GM23338 (cell line): ENCODE data around the gene RPLP1. TPM values are rescaled to one million over a fixed set of nuclear protein-coding genes. Genes with fewer than 3 reads are reported as not detected.

Experiments used
- ATAC-seq: fragments of 200-7000 bp; cut with Tn5 transposase; 3 replicates; pipeline ENCODE4 v1.9.1; 2020
- DNase-seq: peaks from one replicate; pipeline ENCODE4 v3.0.0-alpha.2; 2015; ENCODE audit warnings: low spot score
- H2AFZ ChIP-seq: fragments of 200-600 bp; sonication (generic); 2 replicates; pipeline ENCODE4 v1.8.0; 2016; ENCODE audit warnings: antibody characterized with exemption, mild to moderate bottlenecking, moderate library complexity
- H3F3A ChIP-seq: fragments of 200-600 bp; sonication (generic); replicated peaks from 2 replicates; pipeline ENCODE4 v1.8.0; 2017; ENCODE audit warnings: antibody characterized with exemption, mixed run types, low read depth
- H3K27ac ChIP-seq: fragments of 200-600 bp; sonication (generic); 2 replicates; pipeline ENCODE4 v1.6.1; 2016; ENCODE audit warnings: low read depth
- H3K27me3 ChIP-seq: fragments of 200-600 bp; sonication (generic); 2 replicates; pipeline ENCODE4 v1.8.0; 2016; ENCODE audit warnings: mild to moderate bottlenecking, mixed run types, moderate library complexity; ENCODE audit not compliant: insufficient read depth
- H3K36me3 ChIP-seq: fragments of 200-600 bp; sonication (generic); 2 replicates; pipeline ENCODE4 v1.8.0; 2016; ENCODE audit warnings: mild to moderate bottlenecking; ENCODE audit not compliant: insufficient read depth
- H3K4me1 ChIP-seq: fragments of 200-600 bp; sonication (generic); 2 replicates; pipeline ENCODE4 v1.8.0; 2016; ENCODE audit warnings: mild to moderate bottlenecking, moderate library complexity; ENCODE audit not compliant: insufficient read depth
- H3K4me2 ChIP-seq: fragments of 200-600 bp; sonication (generic); 2 replicates; pipeline ENCODE4 v1.7.1; 2017; ENCODE audit warnings: mixed run types
- H3K4me3 ChIP-seq: fragments of 200-600 bp; sonication (generic); 2 replicates; pipeline ENCODE4 v1.6.1; 2016; ENCODE audit warnings: mixed run types
- H3K79me2 ChIP-seq: fragments of 200-600 bp; sonication (generic); replicated peaks from 2 replicates; pipeline ENCODE4 v1.8.0; 2017; ENCODE audit warnings: mild to moderate bottlenecking; ENCODE audit not compliant: insufficient read depth
- H3K9me2 ChIP-seq: fragments of 200-600 bp; sonication (generic); 2 replicates; pipeline ENCODE4 v1.8.0; 2017; ENCODE audit not compliant: insufficient read depth
- H4K20me1 ChIP-seq: fragments of 200-600 bp; sonication (generic); replicated peaks from 2 replicates; pipeline ENCODE4 v1.8.0; 2017; ENCODE audit warnings: mild to moderate bottlenecking; ENCODE audit not compliant: insufficient read depth
- H3K27ac Mint-ChIP-seq: 2 replicates; pipeline ENCODE4 v1.8.0; 2020; ENCODE audit warnings: inconsistent platforms, mild to moderate bottlenecking, moderate library complexity, mixed read lengths
- H3K27me3 Mint-ChIP-seq: 3 replicates; pipeline ENCODE4 v1.8.0; 2022; ENCODE audit warnings: low read depth, mild to moderate bottlenecking, moderate library complexity, mixed read lengths, inconsistent platforms; ENCODE audit not compliant: insufficient read depth, poor library complexity
- H3K36me3 Mint-ChIP-seq: 3 replicates; pipeline ENCODE4 v1.8.0; 2021; ENCODE audit warnings: low read depth, mild to moderate bottlenecking, inconsistent platforms, moderate library complexity, mixed read lengths
- H3K4me1 Mint-ChIP-seq: 3 replicates; pipeline ENCODE4 v1.8.0; 2020; ENCODE audit warnings: mild to moderate bottlenecking, inconsistent platforms, mixed read lengths
- H3K4me3 Mint-ChIP-seq: 3 replicates; pipeline ENCODE4 v1.8.0; 2021; ENCODE audit warnings: moderate library complexity, mild to moderate bottlenecking, inconsistent platforms, mixed read lengths
- H3K9me3 Mint-ChIP-seq: 3 replicates; pipeline ENCODE4 v1.8.0; 2020; ENCODE audit warnings: moderate library complexity, mild to moderate bottlenecking, inconsistent platforms, mixed read lengths
- CREB1 ChIP-seq: fragments of 250-450 bp; sonication (Bioruptor Pico); IDR thresholded peaks from 2 replicates; pipeline ENCODE4 v1.5.0; 2020; ENCODE audit warnings: low read depth, mild to moderate bottlenecking, moderate library complexity
- CTCF ChIP-seq, 2 experiments: fragments of 200-600 bp in 1 of 2; sonication (generic) in 1 of 2; conservative IDR thresholded peaks; 2 replicates each; pipeline versions ENCODE4 v1.5.1 to v1.6.1; 2016 to 2017; ENCODE audit warnings: antibody characterized with exemption in 2 of 2, low read depth in 2 of 2, mild to moderate bottlenecking in 2 of 2, moderate library complexity in 1 of 2
- ETS1 ChIP-seq: IDR thresholded peaks from 2 replicates; pipeline ENCODE4 v1.6.1; 2016; ENCODE audit warnings: antibody characterized with exemption
- EZH2 ChIP-seq: fragments of 200-600 bp; sonication (generic); IDR thresholded peaks from one replicate; pipeline ENCODE4 v1.8.0; 2017; ENCODE audit warnings: antibody characterized with exemption, mild to moderate bottlenecking, low read depth; ENCODE audit not compliant: unreplicated experiment
- EZH2phosphoT487 ChIP-seq: fragments of 200-600 bp; sonication (generic); IDR thresholded peaks from one replicate; pipeline ENCODE4 v1.8.1; 2018; ENCODE audit warnings: antibody characterized with exemption; ENCODE audit not compliant: unreplicated experiment
- JUNB ChIP-seq: IDR thresholded peaks from one replicate; pipeline ENCODE4 v1.6.1; 2016; ENCODE audit warnings: antibody characterized with exemption; ENCODE audit not compliant: unreplicated experiment
- POLR2AphosphoS5 ChIP-seq: IDR thresholded peaks from 2 replicates; pipeline ENCODE4 v1.6.1; 2016; ENCODE audit warnings: antibody characterized with exemption, low read depth
- REST ChIP-seq: IDR thresholded peaks from one replicate; pipeline ENCODE4 v1.6.1; 2018; ENCODE audit warnings: antibody characterized with exemption; ENCODE audit not compliant: unreplicated experiment
- STAT1 ChIP-seq: IDR thresholded peaks from one replicate; pipeline ENCODE4 v1.6.1; 2016; ENCODE audit warnings: antibody characterized with exemption; ENCODE audit not compliant: unreplicated experiment
- ZNF331 ChIP-seq: fragments of 250-450 bp; sonication (Bioruptor Pico); IDR thresholded peaks from 2 replicates; pipeline ENCODE4 v1.5.0; 2020; ENCODE audit warnings: low read depth, mild to moderate bottlenecking, moderate library complexity
- ZNF462 ChIP-seq: fragments of 250-450 bp; sonication (Bioruptor Pico); IDR thresholded peaks from 2 replicates; pipeline ENCODE4 v1.5.0; 2020; ENCODE audit warnings: mild to moderate bottlenecking, moderate library complexity
- polyA plus RNA-seq: library from polyadenylated mRNA; unstranded; fragments of >200 nt; fragmentation: Nextera tagmentation; extraction: Ambion mirVana; gene quantifications from 2 replicates; pipeline ENCODE4 v1.2.1, GENCODE V29; 2016
- total RNA-seq: library from RNA; depleted of rRNA; stranded (reverse); fragments of >200 nt; shearing (Covaris generic); gene quantifications from 2 replicates; pipeline ENCODE4 v1.2.3, GENCODE V29; 2014

RPLP1 gene
- total and polyA plus RNA-seq, 2 experiments from 2014 or later = 283 to 3,258 TPM

- H3K36me3 Mint-ChIP-seq = peaks cover 3% of the 10 kb centered on the region
- no peaks in the 10 kb centered on the region for H3F3A ChIP-seq
- no peak overlapping the region for H2AFZ ChIP-seq
- H3K4me2 ChIP-seq = no peak overlapping the region
- H3K4me1 ChIP-seq = no peaks in the 10 kb centered on the region
- DNase-seq (no peak), ATAC-seq (no peak)
- H4K20me1 ChIP-seq = no peaks in the 10 kb centered on the region
- no peaks in the 10 kb centered on the region for H3K9me2 ChIP-seq
- H3K4me3 ChIP-seq = no peak overlapping the region
- no peak for TF ChIP-seq ETS1
- TF ChIP-seq STAT1 = no peak
- TF ChIP-seq ZNF462 = no peak
- no peak for TF ChIP-seq EZH2
- TF ChIP-seq EZH2phosphoT487 = no peak
- TF ChIP-seq ZNF331 (CRISPR knock-in tag) = no peak
- TF ChIP-seq CTCF (conservative IDR thresholded peaks at IDR 0.05; ENCODE audit: low read depth in 2 of 2) = no peak
- TF ChIP-seq POLR2AphosphoS5 = no peak
- no peak for TF ChIP-seq REST
- TF ChIP-seq JUNB = no peak
- TF ChIP-seq CREB1 (CRISPR knock-in tag) = no peak
- H3K36me3 ChIP-seq = no peaks in the 10 kb centered on the region; the same call in 1 of the 2 replicates
- no peaks in the 10 kb centered on the region for H3K79me2 ChIP-seq
- H3K27me3 Mint-ChIP-seq = peaks cover 4% of the 10 kb centered on the region
- H3K27ac Mint-ChIP-seq = no peak overlapping the region
- H3K4me3 Mint-ChIP-seq = no peak overlapping the region
- no peaks in the 10 kb centered on the region for H3K27me3 ChIP-seq
- no peaks in the 10 kb centered on the region for H3K4me1 Mint-ChIP-seq
- H3K9me3 Mint-ChIP-seq = peaks cover 10% of the 10 kb centered on the region; the same call in 2 of the 3 replicates
- H3K27ac ChIP-seq = no peak overlapping the region
Observed at GRCh38 chr15:69476704-69477473, 24.3 kb downstream of the RPLP1 start.
